UCSD-AML1 (cell line): ENCODE results near the gene PARP15.
"Not testable (repeated sequence)": the region's sequence is repeated elsewhere in the genome, so short reads cannot be mapped to it uniquely, and the experiment has no call there.

Source experiments
- DNase-seq: peaks from one replicate; lab custom pipeline; 2025; ENCODE audit not compliant: unreplicated experiment; lab: John Stamatoyannopoulos, UW

Gene PARP15

DNA sequence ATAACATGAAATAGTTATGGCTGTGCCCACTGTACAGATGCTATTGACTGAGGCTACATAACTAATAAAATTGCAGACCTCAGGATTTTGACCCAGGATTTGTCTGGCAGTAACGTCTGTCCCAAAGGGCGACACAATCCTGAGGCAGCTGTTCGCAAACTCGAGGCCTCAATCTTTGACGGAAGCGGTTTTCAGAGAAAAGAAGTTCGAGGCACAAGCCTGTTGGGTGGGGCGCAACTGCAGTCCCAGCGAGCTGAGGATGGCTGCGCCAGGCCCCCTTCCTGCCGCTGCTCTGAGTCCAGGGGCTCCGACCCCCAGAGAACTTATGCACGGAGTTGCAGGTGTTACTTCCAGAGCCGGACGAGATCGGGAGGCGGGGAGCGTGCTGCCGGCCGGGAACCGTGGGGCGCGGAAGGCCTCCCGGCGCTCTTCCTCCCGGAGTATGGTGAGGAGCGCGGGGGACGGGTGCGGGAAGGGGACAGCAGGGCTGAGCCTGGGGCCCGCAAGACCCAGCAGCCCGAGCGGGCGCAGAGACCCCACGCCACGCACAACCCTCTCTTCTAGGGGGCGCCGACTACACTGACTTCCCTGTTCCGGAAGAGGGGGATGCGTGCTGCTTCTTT is at the start of gene PARP15:
PARP15 (plus strand) TSS at position 242 of the 623 bp plus-strand sequence; CDS start at position 260, 18 bp downstream.
- DNase-seq = no peak

DNA sequence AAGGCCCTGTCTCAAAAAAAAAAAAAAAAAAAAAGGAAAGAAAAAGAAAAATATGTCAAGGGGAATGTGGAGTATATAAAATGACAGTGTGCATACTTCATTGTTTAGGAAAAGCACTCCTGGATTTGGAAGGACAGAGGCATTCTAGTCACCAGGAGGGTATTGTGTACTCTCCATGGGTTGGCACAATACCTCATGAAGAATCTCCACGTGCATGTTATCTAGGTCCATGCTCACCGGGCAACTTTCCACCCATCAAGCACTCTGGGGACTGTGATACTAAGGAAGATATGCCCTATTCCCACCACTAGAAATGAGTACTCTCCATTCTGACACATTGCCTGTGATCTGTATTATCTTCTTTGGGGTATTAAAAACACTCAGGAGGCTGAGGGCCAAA is 47.3 kb upstream of the PARP15 start:
- no peak for DNase-seq

DNA sequence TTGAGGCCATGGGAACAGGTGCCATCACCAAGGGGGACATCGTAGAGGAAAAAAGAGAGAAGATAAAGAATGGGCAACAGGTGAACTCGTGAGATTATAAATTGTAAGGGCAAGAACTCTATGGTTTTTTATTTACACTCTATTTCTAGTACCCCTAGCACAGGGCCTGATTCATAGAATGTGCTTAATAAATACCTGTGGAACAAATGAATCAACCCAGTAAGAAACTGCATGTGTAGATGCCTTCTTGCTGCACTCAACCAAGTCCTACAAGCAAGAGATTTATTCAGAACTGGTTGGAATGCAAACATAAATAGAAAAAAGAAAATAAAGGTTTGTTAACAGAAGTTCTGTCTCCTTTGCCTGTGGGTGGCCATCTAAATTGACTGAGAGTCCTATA is 44.0 kb upstream of the PARP15 start:
- no peak for DNase-seq

DNA sequence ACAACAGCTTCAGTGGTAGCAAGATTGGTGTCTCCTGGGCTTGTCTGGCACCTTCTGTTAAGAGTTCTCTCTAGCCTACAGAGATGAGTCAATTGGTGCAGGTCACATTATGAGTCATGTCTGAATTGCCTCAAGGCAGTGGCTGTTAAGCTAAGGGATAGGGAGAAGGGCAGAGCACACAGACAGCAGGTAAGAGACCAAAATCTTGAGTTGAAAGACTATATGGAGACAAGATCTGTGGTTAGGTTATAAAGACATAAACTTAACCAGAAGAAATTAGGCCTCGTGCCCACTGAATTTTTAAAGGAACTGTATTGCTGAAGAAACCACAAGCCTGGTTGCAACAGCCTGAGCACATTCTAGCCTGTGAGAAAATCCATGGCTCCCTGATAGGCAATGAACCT is 43.5 kb upstream of the PARP15 start:
- DNase-seq = no peak

DNA sequence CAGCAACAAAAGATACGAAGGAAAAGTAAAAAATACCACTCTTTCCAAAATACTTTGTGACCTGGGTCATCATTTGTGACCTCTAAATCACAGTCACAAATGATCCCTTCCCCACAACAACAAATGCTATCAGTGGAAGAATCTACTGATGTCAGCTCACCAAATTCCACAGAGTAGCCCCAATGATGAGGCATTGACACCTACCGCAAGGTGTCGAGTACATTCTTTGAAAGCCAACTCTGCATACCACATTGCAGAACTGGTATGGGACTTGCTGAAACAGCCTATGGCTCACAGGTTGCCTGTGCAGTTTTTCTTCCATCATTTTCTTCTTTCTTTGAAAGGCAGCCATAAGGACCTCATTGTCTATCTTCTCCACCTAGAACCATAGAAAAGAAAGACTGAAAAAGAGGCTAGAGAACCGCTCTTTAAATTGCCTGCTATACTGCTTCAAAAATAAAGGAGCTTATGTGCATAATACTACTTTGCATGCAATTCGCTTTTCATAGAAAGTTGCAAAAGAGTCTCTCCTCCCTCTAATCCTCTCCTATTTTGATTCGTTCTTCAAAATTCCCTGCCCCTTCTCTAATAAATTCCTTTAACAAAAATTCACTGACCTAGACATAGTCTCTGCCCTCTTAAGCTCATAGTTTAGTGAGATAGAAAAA is 41.4 kb upstream of the PARP15 start:
- no peak for DNase-seq

DNA sequence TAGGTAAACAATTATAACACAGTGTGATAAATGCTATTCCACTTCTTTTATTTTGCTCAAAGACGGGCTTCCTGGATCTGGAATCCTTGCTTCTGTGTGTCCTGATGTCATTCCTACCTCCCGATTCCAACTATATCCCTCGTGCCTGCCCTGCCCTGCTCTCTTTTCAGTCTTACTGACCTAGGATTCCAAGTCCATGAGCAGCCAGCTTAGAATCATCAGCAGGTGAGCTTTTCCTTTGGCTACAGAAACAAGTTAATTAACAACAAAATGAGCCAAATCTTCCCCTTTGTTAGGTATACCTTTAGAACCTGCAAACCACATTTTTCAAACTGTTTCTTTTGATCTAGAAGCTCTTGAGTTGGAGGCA is 40.8 kb upstream of the PARP15 start:
- no peak for DNase-seq

DNA sequence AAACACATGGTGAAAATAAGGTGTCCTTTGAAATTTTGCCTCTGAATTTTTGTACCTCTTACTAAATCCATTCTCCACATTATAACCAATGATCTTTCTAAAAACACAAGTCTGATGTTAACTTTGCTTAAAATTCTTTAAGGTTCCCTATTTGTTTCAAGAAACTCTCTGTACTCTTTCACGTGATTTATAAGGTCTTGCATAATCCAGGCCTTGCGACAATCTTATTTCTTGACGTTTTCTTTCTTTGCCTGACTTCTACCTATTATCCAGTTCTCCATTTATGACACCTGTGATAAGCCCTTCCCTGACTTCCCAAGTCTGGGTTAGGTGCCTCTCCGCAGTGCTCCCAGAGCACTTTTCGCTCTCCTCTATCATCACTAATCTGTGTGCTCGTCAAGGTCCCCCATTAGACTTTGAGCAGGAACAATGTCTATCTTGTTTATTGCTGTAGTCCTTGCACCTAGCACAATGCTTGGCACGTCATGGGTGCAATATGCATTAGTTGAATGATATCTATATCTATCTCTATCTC is 38.4 kb upstream of the PARP15 start:
- no peak for DNase-seq

DNA sequence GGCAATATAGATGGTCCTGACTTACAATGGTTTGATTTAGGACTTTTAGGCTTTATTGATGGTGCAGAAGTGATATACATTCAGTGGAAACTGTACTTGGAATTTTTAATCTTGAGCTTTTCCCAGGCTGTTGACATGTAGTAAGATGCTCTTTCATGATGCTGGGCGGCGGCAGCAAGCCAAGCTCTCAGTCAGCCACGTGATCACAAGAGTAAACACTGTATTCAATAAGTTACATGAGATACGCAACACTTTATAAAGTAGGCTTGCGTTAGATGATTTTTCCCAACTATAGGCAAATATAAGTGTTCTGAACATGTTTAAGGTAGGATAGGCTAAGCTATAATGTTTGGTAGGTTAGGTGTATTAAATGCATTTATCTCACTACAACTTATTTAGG is 31.3 kb upstream of the PARP15 start:
- no peak for DNase-seq

DNA sequence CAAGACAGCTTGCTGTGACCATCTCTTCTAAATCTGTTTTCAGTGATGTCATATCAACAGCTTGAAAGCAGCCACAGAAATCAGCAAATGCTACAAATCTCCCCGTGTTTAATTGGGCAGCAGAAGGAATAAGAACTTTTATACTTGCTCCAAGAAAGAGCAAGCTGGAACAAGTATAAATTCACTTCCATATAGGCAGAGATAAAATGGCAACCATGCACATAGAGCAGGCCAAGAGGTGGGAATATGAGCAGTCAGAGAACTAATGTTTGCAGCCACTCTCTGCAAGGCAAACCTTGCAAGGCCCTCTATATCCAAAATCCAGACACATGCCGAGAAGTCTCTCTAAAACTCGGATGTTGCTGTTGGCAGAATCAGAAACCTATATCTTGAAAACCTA is 29.4 kb upstream of the PARP15 start:
- no peak for DNase-seq

DNA sequence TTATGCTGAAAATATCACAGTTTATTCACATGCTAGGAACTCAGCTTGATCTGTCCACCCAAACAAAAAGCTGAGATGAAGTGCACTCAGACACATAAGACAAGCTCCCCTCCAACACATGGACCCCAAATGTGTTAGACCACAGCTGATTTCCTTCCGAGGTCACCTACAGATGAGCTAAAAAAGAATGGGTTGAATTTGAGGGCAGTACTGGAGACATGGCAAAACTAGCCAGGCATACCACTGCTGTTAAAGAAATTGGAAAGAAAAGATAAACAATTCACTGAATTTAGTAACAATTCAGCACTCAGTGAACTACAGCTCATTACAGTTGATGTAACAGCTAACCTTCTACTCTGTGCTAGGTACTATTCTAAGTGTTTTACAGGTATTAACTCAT is 28.8 kb upstream of the PARP15 start:
- DNase-seq = no peak

DNA sequence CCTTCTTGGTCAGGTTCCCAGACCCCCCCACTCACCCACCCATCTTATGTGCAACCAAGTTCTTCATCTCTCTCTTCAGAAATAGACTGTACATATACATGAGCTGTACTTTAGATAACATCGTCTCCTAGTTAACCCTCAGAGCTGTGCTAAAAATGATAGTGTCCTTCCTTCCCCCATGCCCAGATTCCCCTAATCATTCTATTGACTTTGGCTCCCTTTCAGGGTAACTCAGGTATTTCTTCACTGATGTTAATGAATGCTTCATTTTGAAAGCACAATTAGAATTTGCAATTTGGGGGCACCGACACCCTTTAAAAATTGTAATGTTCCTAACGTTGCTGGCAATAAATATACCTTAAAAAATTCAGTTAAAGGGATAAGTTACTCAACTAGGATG is 24.3 kb upstream of the PARP15 start:
- DNase-seq = no peak

DNA sequence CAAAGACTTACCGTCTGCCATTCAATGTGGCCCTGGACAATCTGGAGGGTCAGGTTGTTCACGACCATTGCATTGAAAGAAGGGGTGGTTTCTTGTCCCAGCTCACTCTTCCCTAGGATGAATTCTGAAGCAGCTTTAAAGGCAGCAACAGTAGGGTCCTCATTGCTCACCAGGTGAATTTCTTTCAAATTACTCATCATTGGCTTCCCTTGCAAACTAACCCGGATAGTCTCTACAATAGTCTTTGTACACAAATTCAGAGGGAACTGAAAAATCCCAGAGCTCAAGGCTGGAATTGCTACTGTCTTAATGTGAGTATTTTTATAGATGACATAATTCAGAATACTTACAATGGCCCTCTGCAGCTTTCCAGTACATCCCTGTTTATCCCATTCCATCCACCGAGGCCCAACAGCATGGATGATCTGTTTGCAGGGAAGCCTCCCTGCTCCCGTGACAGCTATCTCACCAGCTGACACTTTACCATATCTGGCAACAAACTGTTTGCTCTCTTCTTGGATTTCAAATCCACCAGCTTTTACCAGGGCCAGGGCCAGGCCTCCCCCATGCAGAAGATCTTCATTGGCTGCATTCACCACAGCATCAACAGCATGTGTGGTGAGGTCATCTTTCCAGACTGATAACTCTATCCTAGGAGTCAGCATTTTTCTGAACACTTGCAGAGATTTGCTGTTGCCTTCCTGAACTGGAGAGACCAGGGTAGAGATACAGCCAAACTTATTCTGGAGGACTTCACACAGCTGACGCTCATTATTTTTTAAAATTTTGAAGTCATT is 22.0 kb upstream of the PARP15 start:
- DNase-seq = no peak

DNA sequence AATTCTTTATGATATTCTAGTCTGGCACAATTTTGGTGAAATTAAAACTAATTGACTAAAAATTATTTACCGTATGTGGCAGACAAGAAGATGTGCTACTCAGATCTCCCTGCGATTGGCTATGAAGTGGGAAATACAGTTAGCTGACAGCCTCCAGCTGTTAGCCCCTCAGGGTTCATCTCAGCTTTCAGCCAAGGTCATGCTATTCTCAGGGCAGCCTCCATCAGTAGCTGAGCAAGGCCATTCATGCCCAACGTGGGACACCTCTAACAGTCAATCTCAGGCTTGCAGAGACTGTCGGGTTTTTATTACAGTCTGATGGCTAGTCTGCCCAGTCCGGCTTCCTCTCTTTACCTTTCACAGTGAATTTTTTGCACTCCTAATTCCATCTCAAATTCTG is 20.1 kb upstream of the PARP15 start:
- no peak for DNase-seq

DNA sequence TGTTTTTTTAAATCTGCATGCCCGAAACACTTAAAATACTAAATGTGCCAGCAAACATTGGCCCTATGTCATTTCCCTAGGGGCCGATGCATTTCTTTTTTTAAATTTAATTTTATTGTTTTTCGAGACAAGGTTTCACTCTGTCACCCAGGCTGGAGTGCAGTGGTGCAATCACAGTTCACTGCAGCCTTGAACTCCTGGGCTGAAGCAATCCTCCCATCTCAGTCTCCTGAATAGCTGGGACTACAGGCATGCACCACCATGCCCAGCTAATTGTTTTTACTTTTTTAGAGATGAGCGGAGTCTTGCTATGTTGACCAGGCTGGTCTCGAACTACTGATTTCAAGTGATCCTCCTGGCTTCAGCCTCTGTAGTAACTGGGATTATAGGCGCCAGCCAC is 18.8 kb upstream of the PARP15 start:
- DNase-seq = no peak

DNA sequence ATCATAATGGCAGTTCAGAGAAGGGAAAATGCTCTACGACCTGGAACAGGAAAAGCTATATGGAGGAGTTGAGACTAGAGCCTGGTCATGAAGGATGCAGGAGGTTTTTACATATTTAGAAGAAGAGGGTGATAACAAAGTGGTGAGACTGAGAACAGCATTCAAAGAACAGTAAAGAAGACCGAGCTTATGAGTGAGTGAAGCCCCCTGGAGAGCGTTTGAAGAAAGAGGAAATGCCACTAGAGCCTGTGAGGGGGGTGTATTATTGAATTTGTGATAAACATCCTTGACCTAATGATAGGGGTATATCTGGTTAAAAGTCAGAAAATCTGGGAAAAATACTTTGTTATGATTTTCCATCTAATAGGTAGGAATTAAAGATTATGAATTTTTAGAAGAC is 17.5 kb upstream of the PARP15 start:
- DNase-seq = no peak

DNA sequence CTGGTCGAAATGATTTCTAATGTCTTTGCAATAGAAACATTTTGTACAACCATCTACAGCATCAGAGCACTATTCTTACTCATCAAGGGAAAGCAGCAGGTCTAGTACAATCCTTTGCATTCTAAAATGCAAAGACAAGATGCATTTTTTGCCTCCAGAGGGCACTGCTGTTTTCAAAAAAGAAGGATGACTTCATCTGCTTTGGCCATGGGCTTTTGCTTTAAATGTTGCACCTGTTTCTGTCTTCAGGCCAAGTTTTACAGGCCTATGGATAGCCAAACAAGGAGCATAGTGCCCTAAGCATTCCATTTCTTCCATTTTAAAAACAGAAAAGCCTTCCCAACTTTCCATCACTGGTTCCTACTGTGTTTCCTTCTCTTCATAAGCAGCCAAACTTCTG is 16.8 kb upstream of the PARP15 start:
- DNase-seq = no peak

DNA sequence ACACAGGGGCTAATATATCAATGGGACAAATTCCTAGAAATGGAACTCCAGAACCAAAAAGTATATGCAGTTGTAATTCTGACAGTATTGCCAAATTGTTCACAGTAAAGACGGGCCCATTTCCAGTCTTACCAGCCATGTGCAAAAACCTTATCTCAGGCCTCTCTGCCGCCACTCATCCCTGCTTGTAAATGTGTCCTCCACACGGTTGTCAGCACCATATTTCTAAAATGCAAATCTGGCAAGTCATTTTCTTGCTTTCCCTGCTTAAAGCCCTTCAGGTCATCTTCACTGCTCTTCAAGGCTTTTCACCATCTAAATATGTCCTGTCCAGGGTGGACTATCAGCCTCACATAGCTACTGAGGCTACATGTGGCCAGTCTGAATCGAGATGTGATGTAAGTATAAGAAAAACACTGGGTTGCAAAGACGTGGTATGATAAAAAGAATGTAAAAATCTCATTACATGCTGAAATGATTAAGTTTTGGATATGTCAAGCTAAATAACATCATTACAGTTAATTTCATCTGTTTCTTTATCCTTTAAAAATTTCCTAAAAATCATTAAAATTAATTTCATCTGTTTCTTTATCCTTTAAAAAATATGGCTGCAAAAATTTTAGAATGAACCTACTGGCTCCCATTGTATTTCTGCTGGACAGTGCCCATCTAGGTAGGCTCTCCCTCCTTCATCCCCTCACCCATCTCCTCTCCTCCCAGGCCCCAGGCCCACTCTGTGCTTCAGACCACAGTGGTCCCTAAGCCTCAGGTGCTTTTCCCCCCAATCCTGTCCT is 14.3 kb upstream of the PARP15 start:
- no peak for DNase-seq

DNA sequence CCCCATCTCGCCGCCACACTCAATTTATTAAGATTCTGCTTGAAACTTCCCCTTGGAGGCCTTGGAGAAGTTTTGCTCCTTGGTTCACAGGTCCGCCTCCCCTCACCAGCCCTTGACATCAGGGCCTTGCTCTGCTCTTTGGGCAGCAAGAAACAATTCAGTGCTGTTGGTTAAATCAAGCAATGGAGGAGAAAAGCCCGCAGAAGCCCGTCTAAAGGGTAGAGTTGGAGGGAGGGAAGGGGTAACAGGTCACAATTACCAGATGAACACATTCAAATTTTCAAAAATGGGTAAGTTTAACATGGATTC is 13.8 kb upstream of the PARP15 start:
- DNase-seq = peak; percentile 23

DNA sequence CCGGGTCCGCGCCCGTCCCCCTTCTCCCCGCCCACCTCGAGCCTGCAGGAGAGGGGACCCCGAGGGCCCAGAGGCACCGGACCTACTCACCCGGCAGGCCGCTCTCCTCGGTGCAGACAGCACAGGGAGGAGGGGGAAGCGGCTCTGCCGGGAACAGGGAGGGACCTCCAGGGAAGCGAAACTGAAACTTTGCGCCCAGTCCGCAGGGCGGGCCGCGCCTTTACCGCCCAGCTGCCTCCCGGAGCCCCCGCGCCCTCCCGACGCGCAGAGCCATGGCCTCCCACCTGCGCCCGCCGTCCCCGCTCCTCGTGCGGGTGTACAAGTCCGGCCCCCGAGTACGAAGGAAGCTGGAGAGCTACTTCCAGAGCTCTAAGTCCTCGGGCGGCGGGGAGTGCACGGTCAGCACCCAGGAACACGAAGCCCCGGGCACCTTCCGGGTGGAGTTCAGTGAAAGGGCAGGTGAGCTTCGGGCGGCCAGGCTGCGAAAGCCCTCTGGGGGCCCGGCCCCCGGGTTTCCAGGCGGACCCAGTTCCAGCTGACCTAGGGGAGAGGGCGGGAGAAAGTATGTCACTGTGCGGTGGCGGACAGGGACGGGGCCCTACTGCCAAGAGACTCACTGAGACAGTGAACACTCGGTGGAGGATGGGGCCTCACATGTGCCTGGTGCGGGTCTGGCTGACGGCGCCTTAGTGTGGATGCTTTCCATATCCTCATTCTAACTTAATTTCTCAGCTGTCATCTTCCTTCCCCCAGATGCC is 13.1 kb upstream of the PARP15 start, which contains the start of the genes DTX3L and PARP9:
DTX3L (plus strand) TSS at position 184 of the 758 bp plus-strand sequence; CDS start at position 273, 89 bp downstream.
PARP9 (minus strand) TSS at position 146 of the 758 bp plus-strand sequence. CDS start 4,680 bp downstream, outside the sequence.
- DNase-seq = peak; percentile 83

DNA sequence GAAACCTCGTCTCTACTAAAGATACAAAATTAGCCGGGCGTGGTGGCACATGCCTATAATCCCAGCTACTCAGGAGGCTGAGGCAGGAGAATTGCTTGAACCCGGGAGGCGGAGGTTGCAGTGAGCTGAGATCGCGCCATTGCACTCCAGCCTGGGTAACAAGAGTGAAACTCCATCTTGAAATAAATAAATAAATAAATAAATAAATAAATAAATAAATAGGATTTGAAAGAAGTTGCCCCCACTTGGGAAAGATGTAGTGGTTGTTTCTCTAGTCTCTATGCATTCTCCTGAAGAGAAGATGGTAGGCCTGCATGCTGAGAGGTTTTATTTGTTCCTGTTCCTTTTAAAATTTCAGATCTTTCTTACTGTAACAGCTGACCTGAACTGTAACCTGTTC is 9.3 kb upstream of the PARP15 start:
- DNase-seq = not testable (repeated sequence)
